Left renal cortex interstitium (tissue), 4 donors: Measurements from ENCODE around the gene SRMS. TPM values are rescaled to one million over a fixed set of nuclear protein-coding genes. Genes with fewer than 3 reads are reported as not detected.

Experiments
- DNase-seq, 4 donors: peaks; one replicate each; pipeline ENCODE4 v3.0.0-alpha.2; 2013; ENCODE audit warnings: low read depth in 4 of 4, low spot score in 2 of 4, missing footprints in 1 of 4
- polyA plus RNA-seq, 4 donors: library from polyadenylated mRNA; unstranded; fragments of 120-200 nt; gene quantifications; one replicate each; pipeline ENCODE4 v1.2.1, GENCODE V29; 2013; ENCODE audit not compliant: insufficient read length in 4 of 4

The SRMS gene
- polyA plus RNA-seq, 4 donors = 0.11 to 0.33 (median 0.30) TPM; not detected in 1

DNA sequence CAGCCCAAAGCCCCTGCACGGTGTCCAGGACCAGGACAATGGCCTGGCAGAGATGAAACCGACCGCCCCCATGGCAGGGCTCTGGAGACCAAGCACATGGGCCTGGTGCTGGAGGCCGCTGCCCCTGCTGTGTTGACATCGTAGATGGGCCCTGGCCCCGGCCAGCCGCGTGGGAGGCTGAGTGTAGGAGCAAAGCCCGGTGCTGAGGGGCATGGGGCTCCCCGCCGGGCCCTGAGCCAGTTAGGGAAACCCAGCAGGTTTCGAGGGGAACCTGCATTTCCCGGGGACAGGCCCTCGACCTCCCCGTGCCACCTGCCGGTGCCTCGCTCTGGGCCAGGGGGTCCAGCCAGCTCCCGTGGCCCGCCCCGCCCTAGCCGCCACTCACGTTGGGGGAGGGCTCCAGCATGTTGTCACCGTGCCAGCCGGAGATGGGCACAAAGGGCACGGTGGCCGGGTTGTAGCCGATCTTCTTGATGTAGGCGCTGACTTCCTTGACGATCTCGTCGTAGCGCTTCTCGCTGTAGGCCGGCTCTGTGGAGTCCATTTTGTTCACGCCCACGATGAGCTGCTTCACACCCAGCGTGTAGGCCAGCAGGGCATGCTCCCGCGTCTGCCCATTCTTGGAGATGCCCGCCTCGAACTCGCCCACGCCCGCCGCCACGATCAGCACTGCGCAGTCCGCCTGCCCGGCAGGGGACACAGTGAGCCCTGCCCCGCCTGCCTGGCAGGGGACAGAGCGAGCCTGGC lies 53.0 kb downstream of the SRMS start:
- no peak for DNase-seq

DNA sequence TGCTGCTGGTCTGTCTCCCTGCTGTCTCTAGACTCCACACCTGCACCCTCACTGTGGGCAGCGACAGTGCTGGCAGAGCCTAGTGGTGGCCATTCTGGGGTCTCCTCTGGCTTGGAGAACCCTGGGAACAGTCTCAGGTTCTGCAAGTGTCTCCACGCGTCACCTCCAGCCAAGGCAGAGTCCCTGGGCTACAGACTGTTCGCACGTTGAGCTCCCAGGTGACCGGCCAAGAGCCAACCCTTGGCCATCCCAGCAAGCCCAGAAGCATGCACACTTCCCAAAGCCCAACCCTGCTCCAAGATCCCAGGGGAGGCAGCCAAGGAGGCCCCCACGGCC lies 53.5 kb downstream of the SRMS start:
- DNase-seq = no peak

DNA sequence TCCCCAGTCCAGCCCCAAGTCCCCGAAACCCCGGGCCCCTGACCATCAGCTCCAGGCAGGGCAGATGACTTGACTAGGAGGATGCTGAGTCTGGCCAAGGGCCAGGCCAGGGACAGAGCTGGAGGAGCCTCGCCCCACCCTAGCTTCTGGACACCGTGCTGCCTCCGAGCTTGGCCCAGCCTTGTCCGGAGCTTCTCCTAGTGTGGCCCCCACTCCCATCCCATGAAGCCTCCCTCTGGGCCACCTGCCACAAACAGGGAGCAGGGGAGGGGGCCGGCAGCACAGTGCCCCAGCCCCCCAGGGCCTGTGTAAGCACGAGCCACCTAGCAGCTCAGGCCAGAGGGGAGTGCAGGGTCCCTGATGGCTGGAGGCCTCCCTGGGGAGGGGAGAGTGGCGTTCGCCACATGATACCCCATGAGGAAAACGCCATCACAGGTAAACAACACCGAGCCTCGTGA lies 54.0 kb downstream of the SRMS start:
- no peak for DNase-seq

DNA sequence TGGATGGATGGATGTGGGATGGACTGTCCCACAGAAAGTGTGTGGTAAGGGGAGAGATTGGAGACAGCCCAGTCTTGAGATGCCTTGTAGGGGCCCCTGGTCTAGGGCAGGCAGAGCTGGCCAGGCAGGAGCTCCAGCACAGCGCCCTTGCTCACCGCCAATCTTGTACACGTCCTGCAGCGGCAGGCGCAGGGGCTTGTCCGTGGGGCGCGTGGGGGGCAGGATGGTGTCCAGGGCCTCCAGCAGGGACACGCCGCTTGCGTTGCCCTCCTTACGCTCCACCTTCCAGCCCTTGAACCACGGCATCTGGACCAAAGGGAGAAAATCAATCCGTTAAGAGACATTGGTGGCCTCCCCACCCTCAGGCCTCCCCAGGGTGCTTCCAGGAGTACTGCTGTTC lies 54.6 kb downstream of the SRMS start:
- no peak for DNase-seq

DNA sequence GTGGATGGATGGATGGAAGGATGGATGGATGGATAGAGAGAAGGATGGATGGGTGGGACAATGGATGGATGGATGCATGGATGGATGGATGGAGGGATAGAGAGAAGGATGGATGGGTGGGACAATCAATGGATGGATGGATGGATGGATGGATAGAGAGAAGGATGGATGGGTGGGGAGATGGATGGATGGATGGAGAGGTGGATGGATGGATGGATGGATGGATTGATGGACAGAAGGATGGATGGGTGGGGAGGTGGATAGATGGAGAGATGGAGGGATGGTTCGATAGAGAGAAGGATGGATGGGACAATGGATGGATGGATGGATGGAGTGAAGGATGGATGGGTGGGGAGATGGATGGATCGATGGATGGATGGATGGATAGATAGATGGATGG lies 55.0 kb downstream of the SRMS start:
- no peak for DNase-seq

DNA sequence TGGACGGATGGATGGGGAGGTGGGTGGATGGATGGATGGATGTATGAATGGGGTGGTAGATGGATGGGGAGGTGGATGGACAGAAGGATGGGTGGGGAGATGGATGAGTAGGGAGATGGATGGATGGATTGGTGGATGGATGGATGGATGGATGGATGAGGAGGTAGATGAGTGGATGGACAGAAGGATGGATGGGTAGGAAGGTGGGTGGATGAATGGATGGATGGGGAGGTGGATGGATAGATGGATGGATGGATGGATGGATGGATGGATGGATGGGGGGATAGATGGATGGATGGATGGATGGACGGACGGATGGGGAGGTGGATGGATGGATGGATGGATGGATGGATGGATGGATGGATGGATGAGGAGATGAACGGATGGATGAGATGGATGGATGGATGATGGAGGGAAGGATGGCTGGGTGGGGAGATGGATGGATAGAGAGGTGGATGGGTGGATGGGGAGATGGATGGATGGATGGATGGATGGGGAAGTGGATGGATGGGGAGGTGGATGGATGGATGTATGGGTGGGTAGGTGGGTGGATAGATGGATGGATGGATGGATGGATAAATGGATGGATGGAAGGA lies 55.8 kb downstream of the SRMS start:
- DNase-seq = no peak

DNA sequence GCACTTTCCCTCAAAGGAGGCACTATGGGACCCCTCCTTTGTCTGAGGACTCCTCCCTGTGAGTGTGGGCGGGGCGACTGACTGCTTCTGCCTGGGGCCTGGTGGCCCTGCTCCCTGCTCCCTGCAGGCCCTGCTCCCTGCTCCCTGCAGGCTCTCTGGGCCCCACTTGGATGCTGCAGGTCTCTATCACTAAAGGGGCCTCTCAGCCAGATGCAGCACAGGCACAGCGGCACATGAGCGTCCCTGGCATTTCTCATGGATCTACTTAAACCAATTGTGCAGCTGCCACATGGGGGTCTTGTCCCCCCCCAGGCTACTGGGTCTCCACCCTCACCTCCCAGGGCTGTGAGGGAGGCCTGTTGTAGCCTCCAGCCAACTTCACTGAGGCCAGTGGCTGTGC lies 56.5 kb downstream of the SRMS start:
- DNase-seq = no peak

Other genes starting within 250 kb of the SRMS start
- gene CHRNA4, start 186.4 kb downstream of the SRMS start, polyA plus RNA-seq = 10 to 100 TPM in 2 of 4 donors, 1 to 10 TPM in 2; 5.6 to 29.6 (median 12.3) TPM
- 1 to 10 TPM; 3.7 to 9.6 (median 5.5) TPM for gene KCNQ2, start 75.1 kb downstream of the SRMS start, polyA plus RNA-seq
- gene EEF1A2, start 48.7 kb downstream of the SRMS start, polyA plus RNA-seq = 1 to 10 TPM; 1.3 to 3.0 (median 1.8) TPM
- 100 to 1,000 TPM; 118 to 425 (median 326) TPM for gene PPDPF, start 27.0 kb downstream of the SRMS start, polyA plus RNA-seq
- 1 to 10 TPM in 2 of 4 donors, under 1 TPM in 2; 0.30 to 1.3 (median 0.98) TPM for gene PTK6, start 10.4 kb downstream of the SRMS start, polyA plus RNA-seq
- 1 to 10 TPM in 3 of 4 donors, under 1 TPM in 1; 0.99 to 2.1 (median 1.6) TPM for gene FNDC11, start 6.4 kb upstream of the SRMS start, polyA plus RNA-seq
- 10 to 100 TPM; 10.8 to 17.0 (median 13.8) TPM for gene HELZ2, start 26.5 kb upstream of the SRMS start, polyA plus RNA-seq
- 10 to 100 TPM in 3 of 4 donors, 1 to 10 TPM in 1; 8.2 to 14.0 (median 12.5) TPM for gene GMEB2, start 79.4 kb upstream of the SRMS start, polyA plus RNA-seq
- 10 to 100 TPM; 25.4 to 44.1 (median 33.6) TPM for gene STMN3, start 105.7 kb upstream of the SRMS start, polyA plus RNA-seq
- 10 to 100 TPM; 14.0 to 26.9 (median 19.3) TPM for gene RTEL1, start 110.6 kb upstream of the SRMS start, polyA plus RNA-seq
- gene TNFRSF6B, start 148.9 kb upstream of the SRMS start, polyA plus RNA-seq = 1 to 10 TPM; 1.6 to 3.8 (median 2.9) TPM
- gene ARFRP1, start 160.2 kb upstream of the SRMS start, polyA plus RNA-seq = 10 to 100 TPM; 33.5 to 40.8 (median 36.9) TPM
- gene ZGPAT, start 160.3 kb upstream of the SRMS start, polyA plus RNA-seq = 10 to 100 TPM; 15.1 to 27.6 (median 23.7) TPM
- 10 to 100 TPM in 3 of 4 donors, 1 to 10 TPM in 1; 3.4 to 17.9 (median 12.8) TPM for gene LIME1, start 188.9 kb upstream of the SRMS start, polyA plus RNA-seq
- gene SLC2A4RG, start 192.0 kb upstream of the SRMS start, polyA plus RNA-seq = 100 to 1,000 TPM in 3 of 4 donors, 10 to 100 TPM in 1; 74.0 to 144 (median 117) TPM